Fibroblast of the conjunctiva (primary cell): ENCODE results near the gene OOSP1.
"Not testable (repeated sequence)": the region's sequence is repeated elsewhere in the genome, so short reads cannot be mapped to it uniquely, and the experiment has no call there.

ENCODE experiments used
- DNase-seq: peaks from one replicate; pipeline ENCODE4 v3.0.0-alpha.2; 2010; ENCODE audit warnings: low read depth

OOSP1 gene

GRCh38 chr11:59938132-59938531, at the start of gene OOSP1:
Gene OOSP1, plus strand, starts transcription at chr11:59938432. Its CDS starts 23 bp downstream, at chr11:59938455.
- no peak for DNase-seq

- no peak for DNase-seq
Observed at GRCh38 chr11:59891781-59892181, 46.5 kb upstream of the OOSP1 start.

- DNase-seq: no peak
Observed at GRCh38 chr11:59894616-59895015, 43.6 kb upstream of the OOSP1 start.

GRCh38 chr11:59898046-59898445, 40.2 kb upstream of the OOSP1 start:
- DNase-seq: no peak

GRCh38 chr11:59898650-59899049, 39.6 kb upstream of the OOSP1 start:
- no peak for DNase-seq

GRCh38 chr11:59899532-59899931, 38.7 kb upstream of the OOSP1 start:
- no peak for DNase-seq

GRCh38 chr11:59900366-59901126, 37.7 kb upstream of the OOSP1 start:
- no peak for DNase-seq

- no peak for DNase-seq
Observed at GRCh38 chr11:59901306-59901705, 36.9 kb upstream of the OOSP1 start.

GRCh38 chr11:59903569-59903968, 34.7 kb upstream of the OOSP1 start:
- not testable (repeated sequence) for DNase-seq

GRCh38 chr11:59918480-59918879, 19.8 kb upstream of the OOSP1 start:
- peak; percentile 10 for DNase-seq

- DNase-seq: peak; percentile 13
Observed at GRCh38 chr11:59918987-59919589, 19.1 kb upstream of the OOSP1 start.

GRCh38 chr11:59923813-59924212, 14.4 kb upstream of the OOSP1 start:
- no peak for DNase-seq

- DNase-seq: no peak
Observed at GRCh38 chr11:59931688-59932087, 6.5 kb upstream of the OOSP1 start.

GRCh38 chr11:59938718-59939117, 486 bp downstream of the OOSP1 start:
- no peak for DNase-seq

GRCh38 chr11:59939482-59939881, 1.2 kb downstream of the OOSP1 start:
- DNase-seq: no peak

- DNase-seq: no peak
Observed at GRCh38 chr11:59941091-59941490, 2.9 kb downstream of the OOSP1 start.

- DNase-seq: no peak
Observed at GRCh38 chr11:59943997-59944714, 5.9 kb downstream of the OOSP1 start.

- no peak for DNase-seq
Observed at GRCh38 chr11:59944720-59945119, 6.5 kb downstream of the OOSP1 start.

- DNase-seq: no peak
Observed at GRCh38 chr11:59953463-59954218, 15.4 kb downstream of the OOSP1 start.

GRCh38 chr11:59954219-59954847, 16.1 kb downstream of the OOSP1 start:
- no peak for DNase-seq

- DNase-seq: no peak
Observed at GRCh38 chr11:59957094-59957493, 18.9 kb downstream of the OOSP1 start.
